Right ventricle myocardium superior (tissue), 1 donor: ENCODE results near the gene BBS1. TPM values are rescaled to one million over a fixed set of nuclear protein-coding genes. Genes with fewer than 3 reads are reported as not detected.

Experiments used
- ATAC-seq: fragments of 200-7000 bp; cut with Tn5 transposase; one replicate; pipeline ENCODE4 v1.9.1; 2020; ENCODE audit warnings: mild to moderate bottlenecking; ENCODE audit not compliant: poor library complexity
- DNase-seq: peaks from one replicate; pipeline ENCODE4 v3.0.0-alpha.2; 2020
- intact Hi-C: fragments of 100-400 bp; cut with DNase I; formaldehyde crosslinking; loops from one replicate; pipeline ENCODE4 v1.11.2; 2022
- total RNA-seq: library from RNA; stranded (reverse); fragmentation: NEBNext Ultra II Directional; extraction: Animal tissue kit (Norgen Biotek cat#: 25700); gene quantifications from one replicate; pipeline ENCODE4 v1.2.1, GENCODE V29; 2021
- donor health status: DM: no; HTN: yes; CAD: no; lungs with severe emphysema.

The BBS1 gene
- total RNA-seq, 1 donor from 2014 or later: 12.1 TPM

DNA sequence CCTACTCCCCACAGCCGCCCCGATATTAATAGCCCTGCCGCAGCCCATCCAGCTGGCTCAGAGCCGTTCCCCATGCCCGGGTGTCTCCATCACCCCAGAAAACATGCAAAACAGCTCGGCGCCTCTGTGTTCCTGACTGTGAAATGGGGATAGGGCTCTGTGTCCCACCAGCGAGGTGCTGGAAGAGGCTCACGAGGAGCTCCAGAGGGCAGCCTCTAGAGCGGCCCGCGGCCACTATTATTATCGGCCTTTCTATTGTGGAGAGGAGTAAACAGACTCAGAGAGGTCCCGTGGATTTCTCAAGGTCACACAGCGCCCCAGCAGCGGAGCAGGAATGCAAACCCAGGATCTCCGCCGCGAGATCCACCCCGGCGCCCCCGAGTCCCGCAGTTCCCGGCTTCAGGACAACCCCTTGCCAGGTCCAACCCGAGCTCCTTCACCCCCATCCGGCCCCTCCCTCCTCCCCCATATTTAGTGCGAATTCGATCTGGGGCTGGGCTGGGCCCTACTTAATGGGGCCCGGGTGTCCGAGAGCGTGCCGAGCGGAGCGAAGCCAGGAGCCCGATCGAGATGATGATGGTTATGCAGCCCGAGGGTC lies 36.0 kb downstream of the BBS1 start, which contains the start of gene ACTN3:
ACTN3 (plus strand) TSS at position 536 of the 598 bp plus-strand sequence; CDS start at position 571, 35 bp downstream.
- DNase-seq: peak; percentile 68
- intact Hi-C loops: no loop called here
- ATAC-seq: peak; percentile 40

- intact Hi-C loops: no loop called here
- DNase-seq (no peak), ATAC-seq (no peak)
These were observed 36.7 kb downstream of the BBS1 start for GRCh38 chr11:66546966-66547661.

- intact Hi-C loops: no loop called here
- ATAC-seq: no peak
- no peak for DNase-seq
These were observed 37.2 kb downstream of the BBS1 start for GRCh38 chr11:66547662-66548009.

- intact Hi-C loops: no loop called here
- no peak for ATAC-seq
- DNase-seq: no peak
These were observed 37.6 kb downstream of the BBS1 start for GRCh38 chr11:66548041-66548440.

- ATAC-seq (no peak), DNase-seq (no peak)
- intact Hi-C loops: no loop called here
These were observed 38.6 kb downstream of the BBS1 start for GRCh38 chr11:66548774-66549630.

- ATAC-seq: no peak
- intact Hi-C loops: no loop called here
These were observed 39.3 kb downstream of the BBS1 start for GRCh38 chr11:66549696-66550095.

DNA sequence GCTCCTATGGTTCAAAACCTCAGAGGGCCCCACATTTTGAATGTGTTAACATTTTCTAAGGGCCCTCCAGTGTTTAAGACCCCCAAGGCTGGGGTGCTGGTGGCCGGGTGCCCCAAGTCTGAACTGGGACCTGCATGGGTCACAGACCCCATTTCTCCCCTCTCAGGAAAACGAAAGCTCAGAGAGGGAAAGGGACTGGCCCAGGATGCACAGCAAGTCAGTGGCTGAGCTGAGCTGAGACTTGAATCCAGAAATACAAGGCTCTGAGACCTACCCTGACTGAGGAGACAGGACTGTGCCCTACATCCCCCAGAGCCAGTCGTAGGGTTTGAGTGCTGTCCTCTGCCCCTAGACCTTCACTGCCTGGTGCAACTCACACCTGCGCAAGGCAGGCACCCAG lies 40.5 kb downstream of the BBS1 start:
- intact Hi-C loops: no loop called here
- no peak for ATAC-seq
- DNase-seq: no peak

More at GRCh38 chr11:66549696-66550095, 39.3 kb downstream of the BBS1 start:
- DNase-seq: no peak

DNA sequence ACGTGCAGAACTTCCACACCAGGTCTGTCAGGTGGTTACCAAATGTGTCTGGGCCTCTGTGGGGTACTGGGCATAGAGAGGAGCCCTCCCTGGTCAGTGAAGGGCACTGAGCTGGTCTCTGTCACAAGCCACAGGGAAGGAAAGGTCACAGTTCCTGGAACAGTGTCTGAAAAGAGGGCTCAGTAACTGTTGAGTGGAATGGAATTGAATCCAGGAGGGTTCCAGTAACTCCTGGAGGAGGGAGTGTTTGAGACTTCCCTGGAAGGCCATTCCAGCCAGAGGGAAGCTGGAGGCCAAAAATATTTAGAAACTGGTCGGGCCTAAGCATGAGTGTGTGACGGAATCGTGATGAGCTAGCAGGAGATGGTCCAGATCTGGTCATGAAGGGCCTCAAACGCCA lies 44.2 kb downstream of the BBS1 start:
- ATAC-seq (no peak), DNase-seq (no peak)
- intact Hi-C loops: no loop called here

GRCh38 chr11:66555416-66555815 lies 45.0 kb downstream of the BBS1 start:
- ATAC-seq (no peak), DNase-seq (no peak)
- intact Hi-C loops: no loop called here

DNA sequence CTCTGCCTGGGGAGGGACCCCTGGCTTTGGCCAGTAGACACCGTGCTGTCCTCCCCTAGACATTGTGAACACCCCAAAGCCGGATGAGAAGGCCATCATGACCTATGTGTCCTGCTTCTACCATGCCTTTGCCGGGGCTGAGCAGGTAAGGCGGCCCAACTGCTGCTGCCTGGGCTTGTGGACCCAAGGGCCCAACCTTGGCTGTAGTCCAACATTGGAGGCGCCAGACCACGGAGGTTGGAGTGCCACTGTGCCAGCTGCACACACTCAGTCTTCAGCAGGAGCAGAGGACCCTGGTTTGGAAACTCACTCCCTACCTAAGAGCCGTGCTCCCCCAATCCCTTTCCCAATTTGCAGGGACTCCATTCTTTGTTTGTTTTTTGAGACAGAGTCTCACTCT lies 45.7 kb downstream of the BBS1 start:
- ATAC-seq: no peak
- no peak for DNase-seq
- intact Hi-C loops: no loop called here

DNA sequence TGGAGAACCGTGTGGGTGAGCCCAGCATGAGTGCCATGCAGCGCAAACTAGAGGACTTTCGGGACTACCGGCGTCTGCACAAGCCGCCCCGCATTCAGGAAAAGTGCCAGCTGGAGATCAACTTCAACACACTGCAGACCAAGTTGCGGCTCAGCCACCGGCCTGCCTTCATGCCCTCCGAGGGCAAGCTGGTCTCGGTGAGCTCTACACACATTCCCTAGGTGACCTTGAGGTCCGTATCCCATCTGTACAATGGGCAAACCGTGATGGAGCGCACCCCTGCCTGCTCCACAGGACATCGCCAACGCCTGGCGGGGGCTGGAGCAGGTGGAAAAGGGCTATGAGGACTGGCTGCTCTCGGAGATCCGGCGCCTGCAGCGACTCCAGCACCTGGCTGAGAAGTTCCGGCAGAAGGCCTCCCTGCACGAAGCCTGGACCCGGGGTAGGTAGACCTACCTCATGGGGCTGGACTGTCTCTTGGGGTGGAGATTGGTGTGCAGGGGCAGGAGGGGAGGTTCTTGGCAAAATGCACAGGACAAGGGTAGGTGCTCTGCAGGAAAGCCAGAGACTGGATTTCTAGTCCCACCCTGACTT lies 47.4 kb downstream of the BBS1 start:
- DNase-seq (no peak), ATAC-seq (no peak)
- intact Hi-C loops: no loop called here

GRCh38 chr11:66559142-66559865 lies 48.9 kb downstream of the BBS1 start:
- intact Hi-C loops: no loop called here
- ATAC-seq: peak; percentile 44
- DNase-seq: peak; percentile 66

- ATAC-seq: no peak
- no peak for DNase-seq
- intact Hi-C loops: no loop called here
These were observed 49.6 kb downstream of the BBS1 start for GRCh38 chr11:66559866-66560676.

DNA sequence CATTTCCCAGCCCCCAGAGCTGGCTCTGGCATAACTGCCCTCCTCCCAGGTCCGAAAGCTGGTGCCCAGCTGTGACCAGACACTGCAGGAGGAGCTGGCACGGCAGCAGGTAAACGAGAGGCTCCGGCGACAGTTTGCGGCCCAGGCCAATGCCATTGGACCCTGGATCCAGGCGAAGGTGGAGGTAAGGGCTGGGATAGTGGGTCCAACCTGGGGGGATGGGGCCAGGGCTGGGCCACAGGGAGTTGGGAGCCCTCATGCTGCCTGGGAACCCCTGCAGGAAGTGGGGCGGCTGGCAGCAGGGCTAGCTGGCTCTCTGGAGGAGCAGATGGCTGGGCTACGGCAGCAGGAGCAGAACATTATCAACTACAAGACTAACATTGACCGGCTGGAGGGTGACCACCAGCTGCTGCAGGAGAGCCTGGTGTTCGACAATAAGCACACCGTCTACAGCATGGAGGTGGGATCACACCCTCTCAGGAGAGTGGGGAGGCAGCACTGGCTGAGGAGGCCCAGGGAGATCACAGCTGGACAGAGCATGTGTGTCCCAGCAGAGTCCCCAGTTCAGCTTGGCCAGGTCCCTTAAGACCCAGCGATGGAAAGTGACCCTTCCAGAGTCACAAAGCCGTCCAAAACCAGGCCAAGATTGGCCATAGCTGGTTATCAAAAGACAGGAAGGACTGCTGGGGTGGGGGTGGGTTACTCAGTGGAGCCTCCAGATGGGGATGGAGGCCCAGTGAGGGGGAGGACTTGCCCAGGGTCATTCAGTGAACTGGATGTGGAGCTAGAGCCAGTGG lies 50.9 kb downstream of the BBS1 start:
- DNase-seq: no peak
- ATAC-seq: no peak

DNA sequence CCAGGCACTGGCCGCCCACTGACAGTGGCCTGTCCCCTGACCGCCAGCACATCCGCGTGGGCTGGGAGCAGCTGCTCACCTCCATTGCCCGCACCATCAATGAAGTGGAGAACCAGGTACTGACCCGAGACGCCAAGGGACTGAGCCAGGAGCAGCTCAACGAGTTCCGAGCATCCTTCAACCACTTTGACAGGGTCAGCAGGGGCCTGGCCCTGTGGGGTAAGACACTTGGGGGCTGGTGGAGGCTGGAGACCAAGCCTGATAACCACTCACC lies 51.5 kb downstream of the BBS1 start:
- ATAC-seq (no peak), DNase-seq (no peak)
- intact Hi-C loops: no loop called here

More for the DNA sequence above, 50.9 kb downstream of the BBS1 start:
- intact Hi-C loops: no loop called here

GRCh38 chr11:66562275-66562674 lies 51.8 kb downstream of the BBS1 start:
- no peak for ATAC-seq

DNA sequence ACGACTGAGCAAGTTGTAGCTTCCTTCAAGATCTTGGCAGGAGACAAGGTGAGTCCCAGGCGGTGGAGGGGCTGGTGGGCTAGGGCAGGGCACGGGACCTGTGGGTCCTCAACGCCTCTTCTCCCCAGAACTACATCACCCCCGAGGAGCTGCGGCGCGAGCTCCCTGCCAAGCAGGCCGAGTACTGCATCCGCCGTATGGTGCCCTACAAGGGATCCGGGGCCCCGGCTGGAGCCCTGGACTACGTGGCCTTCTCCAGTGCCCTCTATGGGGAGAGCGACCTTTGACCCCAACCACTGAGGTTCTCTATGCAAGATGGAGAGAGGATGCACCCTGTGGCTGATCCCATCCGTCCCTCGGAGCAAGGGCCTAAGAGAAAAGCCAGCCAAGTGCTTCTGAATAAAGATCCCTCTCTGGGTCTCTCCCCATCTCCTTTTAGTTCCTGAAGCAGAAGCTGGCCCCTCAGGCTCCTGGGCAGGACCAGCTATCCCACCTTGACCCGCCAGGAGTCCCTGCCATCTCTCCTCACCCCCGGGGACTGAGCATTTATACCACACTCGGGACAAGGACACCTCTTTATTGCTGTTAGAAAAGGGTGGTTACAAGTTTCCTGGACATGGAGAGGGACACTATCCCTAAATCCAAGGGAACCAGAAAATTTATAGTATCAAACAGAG lies 52.6 kb downstream of the BBS1 start:
- ATAC-seq: no peak
- intact Hi-C loops: no loop called here
- DNase-seq: no peak

More at GRCh38 chr11:66562275-66562674, 51.8 kb downstream of the BBS1 start:
- DNase-seq: no peak
- intact Hi-C loops: no loop called here
